SK-N-SH (cell line): ENCODE data around the gene PRMT5. TPM values are rescaled to one million over a fixed set of nuclear protein-coding genes. Genes with fewer than 3 reads are reported as not detected.

ENCODE experiments used
- CTCF ChIA-PET: fragments of 300-600, 350-600 bp; formaldehyde crosslinking; extraction: SDS; loops from one replicate; lab custom pipeline; 2021; lab: Yijun Ruan, JAX
- POLR2A ChIA-PET: fragments of 350-600 bp; sonication (Branson Sonifier 250); formaldehyde crosslinking; extraction: SDS; loops from one replicate; lab custom pipeline; 2020; ENCODE audit warnings: antibody characterized with exemption, inconsistent platforms; lab: Yijun Ruan, JAX
- DNase-seq: peaks from one replicate; pipeline ENCODE4 v3.0.0; 2012
- H2AFZ ChIP-seq: fragments of 200-600 bp; sonication (generic); 2 replicates; pipeline ENCODE4 v1.8.1; 2016; ENCODE audit warnings: antibody characterized with exemption, mild to moderate bottlenecking, low read depth
- H3F3A ChIP-seq: fragments of 200-600 bp; sonication (generic); replicated peaks from 2 replicates; pipeline ENCODE3; 2016; ENCODE audit warnings: antibody characterized with exemption, mild to moderate bottlenecking; ENCODE audit not compliant: insufficient read depth
- H3K27ac ChIP-seq, 2 experiments: fragments of 200-500 bp in 1 of 2; fragments of 200-600 bp in 1 of 2; sonication (Bioruptor generic) in 1 of 2; sonication (generic), shearing (Covaris generic) in 1 of 2; 2 replicates each; pipeline versions ENCODE4 v1.5.1 to v1.6.1; 2014 to 2016; ENCODE audit warnings: low read depth in 2 of 2, inconsistent platforms in 1 of 2, low read length in 1 of 2, mild to moderate bottlenecking in 1 of 2, mixed read lengths in 1 of 2
- H3K27me3 ChIP-seq: fragments of 200-600 bp; sonication (generic), shearing (Covaris generic); 2 replicates; pipeline ENCODE4 v1.6.1; 2016; ENCODE audit warnings: mixed run types; ENCODE audit not compliant: insufficient read depth
- H3K36me3 ChIP-seq, 2 experiments: fragments of 200-500 bp in 1 of 2; fragments of 200-600 bp in 1 of 2; sonication (Bioruptor generic) in 1 of 2; sonication (generic) in 1 of 2; replicated peaks in 1 of 2; 2 replicates each; pipeline versions ENCODE3 to v1.5.1; 2014 to 2016; ENCODE audit warnings: low read length in 1 of 2, mild to moderate bottlenecking in 1 of 2; ENCODE audit not compliant: insufficient read depth in 2 of 2, control insufficient read depth in 1 of 2
- H3K4me1 ChIP-seq, 2 experiments: fragments of 200-500 bp in 1 of 2; fragments of 200-600 bp in 1 of 2; sonication (Bioruptor generic) in 1 of 2; sonication (generic), shearing (Covaris generic) in 1 of 2; 2 replicates each; pipeline versions ENCODE4 v1.5.1 to v1.6.1; 2014 to 2016; ENCODE audit warnings: low read depth in 1 of 2, low read length in 1 of 2, mixed run types in 1 of 2; ENCODE audit not compliant: insufficient read depth in 2 of 2, control insufficient read depth in 1 of 2
- H3K4me2 ChIP-seq: fragments of 200-600 bp; sonication (generic), shearing (Covaris generic); 2 replicates; pipeline ENCODE4 v1.6.1; 2017; ENCODE audit warnings: mixed run types
- H3K4me3 ChIP-seq, 2 experiments: fragments of 200-500 bp in 1 of 2; fragments of 200-600 bp in 1 of 2; sonication (Bioruptor generic) in 1 of 2; sonication (generic), shearing (Covaris generic) in 1 of 2; 2 replicates each; pipeline versions ENCODE4 v1.5.1 to v1.8.1; 2014 to 2016; ENCODE audit warnings: low read depth in 2 of 2, inconsistent platforms in 1 of 2, low read length in 1 of 2, mild to moderate bottlenecking in 1 of 2, mixed read lengths in 1 of 2, moderate library complexity in 1 of 2
- H3K79me2 ChIP-seq: fragments of 200-600 bp; sonication (generic); 2 replicates; pipeline ENCODE4 v1.8.1; 2017; ENCODE audit warnings: mild to moderate bottlenecking; ENCODE audit not compliant: insufficient read depth
- H3K9ac ChIP-seq: fragments of 200-600 bp; sonication (generic); 2 replicates; pipeline ENCODE4 v1.6.1; 2017; ENCODE audit warnings: mixed run types
- H3K9me2 ChIP-seq: fragments of 200-600 bp; sonication (generic); 2 replicates; pipeline ENCODE4 v1.6.1; 2017; ENCODE audit warnings: mixed run types
- H3K9me3 ChIP-seq: fragments of 200-600 bp; sonication (generic); 2 replicates; pipeline ENCODE4 v1.6.1; 2017; ENCODE audit warnings: mixed run types, mild to moderate bottlenecking, moderate library complexity
- H4K20me1 ChIP-seq: fragments of 200-600 bp; sonication (generic); 2 replicates; pipeline ENCODE4 v1.6.1; 2017; ENCODE audit warnings: mild to moderate bottlenecking, mixed run types; ENCODE audit not compliant: insufficient read depth
- EP300 ChIP-seq, 2 experiments: IDR thresholded peaks; 2 replicates each; pipeline versions ENCODE4 v1.4.0 to v1.6.1; 2012; ENCODE audit warnings: borderline replicate concordance in 1 of 2, low read depth in 1 of 2, low read length in 1 of 2
- MXI1 ChIP-seq: IDR thresholded peaks from 2 replicates; pipeline ENCODE4 v1.6.1; 2012; ENCODE audit warnings: mild to moderate bottlenecking, low read depth, low read length, improper control_type of control experiment
- RCOR1 ChIP-seq: fragments of 150-350 bp; IDR thresholded peaks from 2 replicates; pipeline ENCODE4 v1.6.1; 2017; ENCODE audit warnings: antibody characterized with exemption, low read length
- WGBS: methylation state at CpG from one replicate; pipeline ENCODE4 v1.1.6; 2017; ENCODE audit warnings: low lambda C conversion rate; 5-methylcytosine and 5-hydroxymethylcytosine counted together
- polyA plus RNA-seq, 3 experiments: library from polyadenylated mRNA; depleted of rRNA; stranded (reverse); fragments of >200 nt; gene quantifications; 2 replicates each; pipeline ENCODE4 v1.2.3, GENCODE V29; 2012
- TF ChIP-seq, protein P1 (sequence below): IDR thresholded peaks from 2 replicates; pipeline ENCODE4 v1.4.0; 2012; ENCODE audit warnings: low read depth, borderline replicate concordance
- TF ChIP-seq, protein P2 (sequence below): IDR thresholded peaks from 2 replicates; pipeline ENCODE4; 2012

Gene PRMT5
- polyA plus RNA-seq, 1 of the 3 experiments (the other 2 are of a cell fraction) = 132 TPM

DNA sequence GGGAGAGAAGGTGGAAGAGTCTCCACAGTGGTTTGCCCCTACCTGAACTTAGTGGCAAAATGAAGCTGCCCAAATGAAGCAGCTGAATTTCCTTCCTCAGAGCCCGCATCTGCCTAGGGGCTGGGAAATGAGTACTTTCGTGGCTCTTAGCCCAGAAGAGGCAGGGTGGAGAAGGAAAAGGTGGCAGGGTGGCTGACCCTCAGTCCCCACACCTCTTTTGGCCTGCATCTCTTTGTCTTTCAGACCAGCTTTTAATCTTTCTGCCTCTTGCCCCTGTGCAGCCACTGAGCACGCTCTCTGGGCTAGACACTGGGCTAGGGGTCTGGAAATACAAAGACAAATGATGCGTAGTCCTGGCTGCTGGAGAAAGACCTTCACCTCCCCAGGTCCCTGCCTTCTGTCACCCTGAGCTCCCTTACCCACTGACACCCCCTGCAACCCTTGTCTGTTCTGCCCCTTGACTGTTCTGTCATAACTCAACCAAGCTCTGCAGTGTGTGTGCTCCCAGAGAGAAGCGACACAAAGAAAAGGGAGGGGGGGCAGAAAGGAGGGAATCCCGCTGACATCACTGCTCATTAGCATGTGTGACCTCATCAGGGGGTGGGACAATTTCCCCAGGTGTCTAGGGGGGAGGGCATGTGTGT is 46.5 kb downstream of the PRMT5 start:
- ChIA-PET POLR2A (interaction anchor here (0.6 to 2.2 kb wide), 5 partner anchors 9 to 1548 kb away, joined by 3 to 11 read pairs (median 4); partner anchors contain the start of genes LRP10 and RBM23), CTCF (interaction anchor here (0.6 to 13.0 kb wide), 11 partner anchors 10 to 1450 kb away, joined by 3 to 96 read pairs (median 5); partner anchors contain the start of gene MRPL52)
- no peaks in the 10 kb centered on the region for H3K79me2 ChIP-seq
- peak; percentile 87 for DNase-seq
- no peak overlapping the region for H3K9ac ChIP-seq
- peaks cover 6 to 10% of the 10 kb centered on the region in 2 experiments for H3K36me3 ChIP-seq
- no peaks in the 10 kb centered on the region for H3K27me3 ChIP-seq
- H3K4me2 ChIP-seq = no peak overlapping the region
- no peaks in the 10 kb centered on the region for H3K9me2 ChIP-seq
- H2AFZ ChIP-seq = no peak overlapping the region
- H3K4me1 ChIP-seq = peaks cover under 1 to 39% of the 10 kb centered on the region in 2 experiments; a peak in 1 of 4 replicates
- H4K20me1 ChIP-seq = no peaks in the 10 kb centered on the region
- H3K4me3 ChIP-seq = no peak overlapping the region
- H3K9me3 ChIP-seq = no peaks in the 10 kb centered on the region
- 77% methylated on average over 6 of the region's 6 CpGs for WGBS
- TF ChIP-seq, protein P1, sequence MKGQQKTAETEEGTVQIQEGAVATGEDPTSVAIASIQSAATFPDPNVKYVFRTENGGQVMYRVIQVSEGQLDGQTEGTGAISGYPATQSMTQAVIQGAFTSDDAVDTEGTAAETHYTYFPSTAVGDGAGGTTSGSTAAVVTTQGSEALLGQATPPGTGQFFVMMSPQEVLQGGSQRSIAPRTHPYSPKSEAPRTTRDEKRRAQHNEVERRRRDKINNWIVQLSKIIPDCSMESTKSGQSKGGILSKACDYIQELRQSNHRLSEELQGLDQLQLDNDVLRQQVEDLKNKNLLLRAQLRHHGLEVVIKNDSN = no peak
- TF ChIP-seq MXI1 = peak; percentile 49; the same call in 1 of the 2 replicates
- peaks cover 4% of the 10 kb centered on the region for H3F3A ChIP-seq
- H3K27ac ChIP-seq = peak overlapping the region in 1 of 2 experiments; percentile 69; a peak in 1 of 4 replicates

DNA sequence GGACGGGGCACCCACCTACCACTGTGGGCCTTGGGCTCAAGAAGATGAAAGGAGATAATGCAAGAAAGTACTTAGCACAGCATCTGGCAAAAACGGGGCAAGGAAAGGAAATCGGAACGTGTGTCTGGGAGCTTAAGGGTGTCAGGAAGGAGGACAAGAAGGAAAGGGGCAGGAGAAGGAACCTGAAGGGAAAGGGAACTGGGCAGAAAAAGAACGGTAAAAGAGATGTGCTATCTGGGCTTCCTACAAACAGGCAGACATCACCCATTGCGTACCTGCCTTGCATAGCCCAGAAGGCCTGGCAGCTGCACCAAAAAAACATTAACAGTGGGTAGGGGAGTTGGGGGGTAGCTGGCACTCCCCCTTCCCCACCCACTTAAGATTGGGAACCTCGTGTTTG is 47.1 kb downstream of the PRMT5 start:
- 94% methylated on average over 6 of the region's 7 CpGs for WGBS
- no peak for DNase-seq
- ChIA-PET CTCF (interaction anchor here (0.8 to 13.0 kb wide), 9 partner anchors 9 to 312 kb away, joined by 3 to 96 read pairs (median 4); partner anchors contain the start of gene MRPL52), POLR2A (interaction anchor here (0.6 to 2.2 kb wide), 4 partner anchors 9 to 1548 kb away, joined by 3 to 11 read pairs (median 4); partner anchors contain the start of gene RBM23)
- peaks cover 8 to 15% of the 10 kb centered on the region in 2 experiments for H3K36me3 ChIP-seq
- H3K9ac ChIP-seq = no peak overlapping the region
- no peaks in the 10 kb centered on the region for H3K79me2 ChIP-seq
- peak overlapping the region in 1 of 2 experiments; percentile 69; a peak in 1 of 4 replicates for H3K27ac ChIP-seq
- no peaks in the 10 kb centered on the region for H3K27me3 ChIP-seq
- no peak overlapping the region for H2AFZ ChIP-seq
- no peaks in the 10 kb centered on the region for H3K9me3 ChIP-seq
- no peak overlapping the region for H3K4me2 ChIP-seq
- H3K4me3 ChIP-seq = no peak overlapping the region
- TF ChIP-seq, protein P2, sequence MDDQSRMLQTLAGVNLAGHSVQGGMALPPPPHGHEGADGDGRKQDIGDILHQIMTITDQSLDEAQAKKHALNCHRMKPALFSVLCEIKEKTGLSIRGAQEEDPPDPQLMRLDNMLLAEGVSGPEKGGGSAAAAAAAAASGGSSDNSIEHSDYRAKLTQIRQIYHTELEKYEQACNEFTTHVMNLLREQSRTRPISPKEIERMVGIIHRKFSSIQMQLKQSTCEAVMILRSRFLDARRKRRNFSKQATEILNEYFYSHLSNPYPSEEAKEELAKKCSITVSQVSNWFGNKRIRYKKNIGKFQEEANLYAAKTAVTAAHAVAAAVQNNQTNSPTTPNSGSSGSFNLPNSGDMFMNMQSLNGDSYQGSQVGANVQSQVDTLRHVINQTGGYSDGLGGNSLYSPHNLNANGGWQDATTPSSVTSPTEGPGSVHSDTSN = no peak
- no peak for TF ChIP-seq RCOR1
- no peak for TF ChIP-seq EP300 (IDR thresholded peaks at IDR 0.05; ENCODE audit: borderline replicate concordance in 1 of 2, low read depth in 1 of 2, low read length in 1 of 2)
- no peak for TF ChIP-seq MXI1
- TF ChIP-seq, all 33 proteins: peak for 0
- Histone ChIP-seq H3K4me1 (peaks cover 0 to 36% of the 10 kb centered on the region in 2 experiments; a peak in 1 of 4 replicates), H3K9me2 (no peaks in the 10 kb centered on the region), H3F3A (peaks cover 4% of the 10 kb centered on the region), H4K20me1 (no peaks in the 10 kb centered on the region)
